Measurements from ENCODE around the gene XPR1. TPM values are rescaled to one million over a fixed set of nuclear protein-coding genes. Genes with fewer than 3 reads are reported as not detected.

The XPR1 gene
- total RNA-seq (10 to 100 TPM; 15.0 to 34.1 (median 18.1) TPM), polyA plus RNA-seq (10 to 100 TPM in 1 of 2 donors, 1 to 10 TPM in 1; 5.7 to 17.3 TPM)
- long read RNA-seq, donor 1, full-length matches to known transcripts = 1 of 7 reads
- long read RNA-seq, donor 1, partial matches to known transcripts = 4 of 7 reads
- long read RNA-seq, donor 1, other reads (novel, unspliced or antisense) = 2 of 7 reads
- long read RNA-seq, donor 2, full-length matches to known transcripts = 7 of 16 reads
- long read RNA-seq, donor 2, partial matches to known transcripts = 9 of 16 reads
- long read RNA-seq, donor 2, other reads (novel, unspliced or antisense) = 0 of 16 reads
- long read RNA-seq, donor 3, full-length matches to known transcripts = 5 of 8 reads
- long read RNA-seq, donor 3, partial matches to known transcripts = 1 of 8 reads
- long read RNA-seq, donor 3, other reads (novel, unspliced or antisense) = 2 of 8 reads

GRCh38 chr1:180631766-180632325 lies at the start of gene XPR1:
TSS of gene XPR1 (plus strand) at chr1:180632022. CDS start at chr1:180632202, 180 bp downstream.
- peak within 1 kb of the TSS; percentile 50 for H3K4me3 ChIP-seq
- TF ChIP-seq POLR2A (IDR thresholded peaks at IDR 0.05) (peak; percentile 93), EP300 (IDR thresholded peaks at IDR 0.05) (no peak), CTCF (IDR thresholded peaks at IDR 0.05) (peak in 2 of 3 donors; percentile 29 to 41)
- H3K36me3 ChIP-seq = no peaks in the 10 kb centered on the region
- peaks cover 3% of the 10 kb centered on the region for H3K4me1 ChIP-seq (ENCODE audit: insufficient read depth)
- no peaks in the 10 kb centered on the region for H3K27me3 ChIP-seq
- peak within 1 kb of the TSS; percentile 66 to 82 for H3K27ac ChIP-seq
- H3K9me3 ChIP-seq = no peaks in the 10 kb centered on the region
- DNase-seq = peak; percentile 97 to 99 (median 98)
- intact Hi-C loops (cut with DNase I) = loop anchor here in 1 of 4 donors (10.0 kb wide), 2 partner anchors 223 to 533 kb away; no protein-coding TSS in a partner anchor
- WGBS, 3 donors = 0 to 1% (median 0%) methylated on average over 39 to 41 of the region's 41 CpGs

GRCh38 chr1:180584869-180585268 lies 47.0 kb upstream of the XPR1 start:
- H3K27me3 ChIP-seq = no peaks in the 10 kb centered on the region
- WGBS, 3 donors = 91 to 94% (median 92%) methylated on average over 8 of the region's 8 CpGs
- no peak overlapping the region for H3K27ac ChIP-seq
- intact Hi-C loops (cut with DNase I) = no loop called here
- no peaks in the 10 kb centered on the region for H3K36me3 ChIP-seq
- H3K4me3 ChIP-seq = no peak overlapping the region
- no peak for TF ChIP-seq EP300 (IDR thresholded peaks at IDR 0.05)
- TF ChIP-seq POLR2A (IDR thresholded peaks at IDR 0.05) = no peak
- no peak for TF ChIP-seq CTCF (IDR thresholded peaks at IDR 0.05)
- no peaks in the 10 kb centered on the region for H3K9me3 ChIP-seq
- DNase-seq = no peak
- no peaks in the 10 kb centered on the region for H3K4me1 ChIP-seq (ENCODE audit: insufficient read depth)

- TF ChIP-seq CTCF (IDR thresholded peaks at IDR 0.05) (no peak), EP300 (IDR thresholded peaks at IDR 0.05) (no peak), POLR2A (IDR thresholded peaks at IDR 0.05) (no peak)
- intact Hi-C loops (cut with DNase I) = no loop called here
Measured at GRCh38 chr1:180585994-180586359, 45.8 kb upstream of the XPR1 start.

GRCh38 chr1:180586671-180587155 lies 45.1 kb upstream of the XPR1 start:
- DNase-seq = no peak
- TF ChIP-seq CTCF (IDR thresholded peaks at IDR 0.05) = no peak
- TF ChIP-seq POLR2A (IDR thresholded peaks at IDR 0.05) = no peak
- TF ChIP-seq EP300 (IDR thresholded peaks at IDR 0.05) = no peak
- Histone ChIP-seq H3K9me3 (no peaks in the 10 kb centered on the region), H3K27me3 (no peaks in the 10 kb centered on the region), H3K36me3 (no peaks in the 10 kb centered on the region), H3K27ac (no peak overlapping the region), H3K4me3 (no peak overlapping the region), H3K4me1 (ENCODE audit: insufficient read depth) (no peaks in the 10 kb centered on the region)
- 5 to 8% (median 6%) methylated on average over 1 of the region's 1 CpG for WGBS, 3 donors
- intact Hi-C loops (cut with DNase I) = no loop called here

More at GRCh38 chr1:180585994-180586359, 45.8 kb upstream of the XPR1 start:
- no peak for DNase-seq
- Histone ChIP-seq H3K27ac (no peak overlapping the region), H3K27me3 (no peaks in the 10 kb centered on the region), H3K36me3 (no peaks in the 10 kb centered on the region), H3K4me3 (no peak overlapping the region), H3K4me1 (ENCODE audit: insufficient read depth) (no peaks in the 10 kb centered on the region), H3K9me3 (no peaks in the 10 kb centered on the region)
- WGBS, 3 donors = 82 to 90% (median 82%) methylated on average over 4 of the region's 4 CpGs
